Panc1 (cell line): Measurements from ENCODE around the gene ST6GALNAC6. TPM values are rescaled to one million over a fixed set of nuclear protein-coding genes. Genes with fewer than 3 reads are reported as not detected.
A peak's percentile ranks its signal among the peaks of the same experiment; 100 is the strongest.

ENCODE experiments used
- ATAC-seq: fragments of 200-7000 bp; cut with Tn5 transposase; 2 replicates; pipeline ENCODE4 v1.9.1; 2020; ENCODE audit warnings: mild to moderate bottlenecking, moderate library complexity
- BruUV-seq: library from RNA; stranded (reverse); fragments of 400-500 nt; replicated peaks from 2 replicates; lab custom pipeline; 2021; lab: Mats Ljungman, UMichigan
- CTCF ChIA-PET: fragments of 300-600 bp; sonication (Branson Sonifier 250); formaldehyde crosslinking; loops from one replicate; lab custom pipeline; 2022; ENCODE audit warnings: antibody characterized with exemption; lab: Charles Lee
- POLR2A ChIA-PET: fragments of 300-600 bp; sonication (Branson Sonifier 250); formaldehyde crosslinking; loops from one replicate; lab custom pipeline; 2022; ENCODE audit warnings: antibody characterized with exemption; lab: Charles Lee
- DNase-seq: peaks from one replicate; pipeline ENCODE4 v3.0.0-alpha.2; 2010; ENCODE audit warnings: low read depth, low spot score
- H3K27ac ChIP-seq: 2 replicates; pipeline ENCODE4 v1.5.1; 2011; ENCODE audit warnings: mild to moderate bottlenecking, low read length, inconsistent platforms
- H3K27me3 ChIP-seq: fragments of 200-500 bp; sonication (Bioruptor generic); 2 replicates; pipeline ENCODE4 v1.6.0; 2014; ENCODE audit warnings: low read length, inconsistent platforms; ENCODE audit not compliant: control insufficient read depth, insufficient read depth
- H3K36me3 ChIP-seq: fragments of 200-500 bp; sonication (Bioruptor generic); 2 replicates; pipeline ENCODE4 v1.5.1; 2014; ENCODE audit warnings: inconsistent platforms, mild to moderate bottlenecking, low read length, moderate library complexity; ENCODE audit not compliant: control insufficient read depth, insufficient read depth
- H3K4me1 ChIP-seq: 2 replicates; pipeline ENCODE4 v1.5.1; 2011; ENCODE audit warnings: inconsistent platforms, mild to moderate bottlenecking, low read length, moderate library complexity; ENCODE audit not compliant: control insufficient read depth, insufficient read depth
- H3K4me3 ChIP-seq, 2 experiments: 2 replicates each; pipeline ENCODE4 v1.5.1; 2011 to 2012; ENCODE audit warnings: low read depth in 2 of 2, low read length in 2 of 2, mild to moderate bottlenecking in 2 of 2, inconsistent platforms in 1 of 2, moderate library complexity in 1 of 2
- H3K9me3 ChIP-seq: fragments of 200-500 bp; sonication (Bioruptor generic); 2 replicates; pipeline ENCODE4 v1.5.1; 2014; ENCODE audit warnings: low read depth, mild to moderate bottlenecking, inconsistent platforms, low read length, moderate library complexity; ENCODE audit not compliant: control insufficient read depth, insufficient read depth
- CTCF ChIP-seq: fragments of 450-650 bp; IDR thresholded peaks from 2 replicates; pipeline ENCODE4 v1.5.1; 2017; ENCODE audit warnings: mild to moderate bottlenecking
- POLR2AphosphoS5 ChIP-seq: IDR thresholded peaks from 2 replicates; pipeline ENCODE4 v1.6.1; 2012; ENCODE audit warnings: mild to moderate bottlenecking, low read depth, low read length, moderate library complexity
- REST ChIP-seq, 2 experiments: IDR thresholded peaks; 2 replicates each; pipeline ENCODE4 v1.6.1; 2011 to 2012; ENCODE audit warnings: low read depth in 2 of 2, control low read depth in 1 of 2, low read length in 1 of 2, mild to moderate bottlenecking in 1 of 2, moderate library complexity in 1 of 2; ENCODE audit not compliant: insufficient read depth in 1 of 2
- SIN3A ChIP-seq: IDR thresholded peaks from 2 replicates; pipeline ENCODE4 v1.6.1; 2012; ENCODE audit warnings: low read depth, mild to moderate bottlenecking, low read length, moderate library complexity, borderline replicate concordance; ENCODE audit not compliant: insufficient read depth
- TCF7L2 ChIP-seq: IDR thresholded peaks from 2 replicates; pipeline ENCODE4 v1.6.1; 2011; ENCODE audit warnings: mild to moderate bottlenecking, low read depth, low read length, inconsistent platforms
- in situ Hi-C: cut with HindIII; loops from 2 replicates; pipeline ENCODE4 v1.10.0; 2016; ENCODE audit warnings: low sequenced_read_pairs, low pct_unique_long_range_greater_than_20kb
- intact Hi-C: fragments of 100-400 bp; cut with micrococcal nuclease; formaldehyde crosslinking; loops from one replicate; pipeline ENCODE4 v1.10.0; 2022; ENCODE audit not compliant: unreplicated experiment
- total RNA-seq: library from RNA; stranded (reverse); gene quantifications from one replicate; pipeline ENCODE4 v1.2.1, GENCODE V29; 2021; ENCODE audit not compliant: unreplicated experiment

The ST6GALNAC6 gene
- total RNA-seq, 1 experiment from 2014 or later, result 50.2 TPM

GRCh38 chr9:127885508-127886281, 13.7 kb downstream of the ST6GALNAC6 start:
- BruUV-seq, result TSS peak; percentile 56

GRCh38 chr9:127884976-127885490, 14.4 kb downstream of the ST6GALNAC6 start:
- DNase-seq, result no peak
- Histone ChIP-seq H3K4me3 (no peak overlapping the region), H3K4me1 (peaks cover 26% of the 10 kb centered on the region), H3K27ac (peak overlapping the region; percentile 74), H3K27me3 (no peaks in the 10 kb centered on the region), H3K36me3 (no peaks in the 10 kb centered on the region), H3K9me3 (no peaks in the 10 kb centered on the region)
- CTCF ChIA-PET, result interaction anchor here (1.4 kb wide), 1 partner anchor 15 kb away, joined by 8 read pairs; no protein-coding TSS in a partner anchor
- POLR2A ChIA-PET, result no interaction called here
- in situ Hi-C loops, result no loop called here
- ATAC-seq, result peak; percentile 36
- BruUV-seq, result no TSS peak
- no peak for TF ChIP-seq REST (IDR thresholded peaks at IDR 0.05; ENCODE audit: insufficient read depth in 1 of 2, low read depth in 2 of 2, low read length in 1 of 2)
- no peak for TF ChIP-seq TCF7L2
- TF ChIP-seq CTCF, result no peak
- no peak for TF ChIP-seq SIN3A
- TF ChIP-seq POLR2AphosphoS5, result no peak
- intact Hi-C loops, result no loop called here

More at GRCh38 chr9:127885508-127886281, 13.7 kb downstream of the ST6GALNAC6 start:
- Histone ChIP-seq H3K36me3 (no peaks in the 10 kb centered on the region), H3K27ac (peak overlapping the region; percentile 74), H3K4me3 (no peak overlapping the region), H3K9me3 (no peaks in the 10 kb centered on the region), H3K4me1 (peaks cover 26% of the 10 kb centered on the region), H3K27me3 (no peaks in the 10 kb centered on the region)
- ATAC-seq (peak; percentile 27; the same call in 1 of the 2 replicates), DNase-seq (no peak)
- TF ChIP-seq POLR2AphosphoS5 (no peak), TCF7L2 (no peak), CTCF (no peak)
- in situ Hi-C loops, result no loop called here
- intact Hi-C loops, result no loop called here
- ChIA-PET POLR2A (no interaction called here), CTCF (interaction anchor here (1.4 kb wide), 1 partner anchor 16 kb away, joined by 8 read pairs; no protein-coding TSS in a partner anchor)
